EH (cell line): ENCODE data around the gene ZNF385A.
"Not testable (repeated sequence)": the region's sequence is repeated elsewhere in the genome, so short reads cannot be mapped to it uniquely, and the experiment has no call there.

Experiments used
- DNase-seq: peaks from one replicate; pipeline ENCODE4 v3.0.0-alpha.2; 2015; ENCODE audit warnings: low read depth

Gene ZNF385A

GRCh38 chr12:54355104-54355815 is 29.3 kb downstream of the ZNF385A start:
- DNase-seq = no peak

GRCh38 chr12:54354271-54354670 is 30.3 kb downstream of the ZNF385A start:
- DNase-seq = not testable (repeated sequence)

GRCh38 chr12:54352891-54353874 is 31.4 kb downstream of the ZNF385A start:
- peak; percentile 59 for DNase-seq

- DNase-seq = peak; percentile 65
Observed at GRCh38 chr12:54352022-54352531, 32.5 kb downstream of the ZNF385A start.

GRCh38 chr12:54351341-54351740 is 33.2 kb downstream of the ZNF385A start:
- no peak for DNase-seq

- DNase-seq = no peak
Observed at GRCh38 chr12:54350743-54351142, 33.8 kb downstream of the ZNF385A start.

GRCh38 chr12:54349679-54350078 is 34.9 kb downstream of the ZNF385A start:
- DNase-seq = no peak

- no peak for DNase-seq
Observed at GRCh38 chr12:54349036-54349435, 35.5 kb downstream of the ZNF385A start.

GRCh38 chr12:54341378-54342300 is 42.9 kb downstream of the ZNF385A start:
- no peak for DNase-seq

- DNase-seq = no peak
Observed at GRCh38 chr12:54340846-54341245, 43.7 kb downstream of the ZNF385A start.

- DNase-seq = peak; percentile 16
Observed at GRCh38 chr12:54338698-54339296, 45.7 kb downstream of the ZNF385A start.

- peak; percentile 19 for DNase-seq
Observed at GRCh38 chr12:54337854-54338650, 46.5 kb downstream of the ZNF385A start.

GRCh38 chr12:54337280-54337842 is 47.2 kb downstream of the ZNF385A start:
- no peak for DNase-seq

GRCh38 chr12:54333420-54334034 is 51.0 kb downstream of the ZNF385A start:
- no peak for DNase-seq

- no peak for DNase-seq
Observed at GRCh38 chr12:54331461-54331860, 53.1 kb downstream of the ZNF385A start.

- no peak for DNase-seq
Observed at GRCh38 chr12:54330442-54330841, 54.1 kb downstream of the ZNF385A start.

- DNase-seq = peak; percentile 45
Observed at GRCh38 chr12:54329759-54330158, 54.8 kb downstream of the ZNF385A start.

GRCh38 chr12:54328595-54329337 is 55.8 kb downstream of the ZNF385A start:
- peak; percentile 12 for DNase-seq
